Psoas muscle (tissue), 8 donors: ENCODE data around the gene RNF13. TPM values are rescaled to one million over a fixed set of nuclear protein-coding genes. Genes with fewer than 3 reads are reported as not detected.

Experiments
- ATAC-seq, 4 donors: fragments of 200-7000 bp; cut with Tn5 transposase; one replicate each; pipeline ENCODE4 v1.9.1; 2020; ENCODE audit warnings: moderate library complexity in 3 of 4, mild to moderate bottlenecking in 2 of 4
- DNase-seq, 2 donors: peaks; one replicate each; pipeline ENCODE4 v3.0.0-alpha.2; 2020
- H3K27ac ChIP-seq: fragments of 200-600 bp; one replicate; pipeline ENCODE4 v1.8.0; 2022
- H3K27me3 ChIP-seq, 3 donors: fragments of 200-600 bp in 1 of 3; one replicate each; pipeline versions ENCODE4 v1.6.1 to v1.8.0; 2013 to 2022; ENCODE audit warnings: low read length in 2 of 3, mild to moderate bottlenecking in 2 of 3, moderate library complexity in 1 of 3; ENCODE audit not compliant: insufficient read depth in 3 of 3
- H3K36me3 ChIP-seq, 2 donors: fragments of 200-600 bp in 1 of 2; one replicate each; pipeline versions ENCODE4 v1.6.1 to v1.8.0; 2013 to 2022; ENCODE audit warnings: low read depth in 1 of 2, mild to moderate bottlenecking in 1 of 2, moderate library complexity in 1 of 2; ENCODE audit not compliant: insufficient read depth in 1 of 2
- H3K4me1 ChIP-seq: fragments of 200-600 bp; one replicate; pipeline ENCODE4 v1.8.0; 2022
- H3K4me3 ChIP-seq: fragments of 200-600 bp; one replicate; pipeline ENCODE4 v1.8.0; 2022; ENCODE audit warnings: mild to moderate bottlenecking
- H3K9me3 ChIP-seq: fragments of 200-600 bp; one replicate; pipeline ENCODE4 v1.8.0; 2022
- WGBS, 3 donors: extraction: QIAGEN DNeasy Blood & Tissue Kit; methylation state at CpG; one replicate each; pipeline versions ENCODE4 v1.1.6 to v1.1.7; 2013; 5-methylcytosine and 5-hydroxymethylcytosine counted together
- intact Hi-C, 2 donors: fragments of 100-400 bp; cut with DNase I; formaldehyde crosslinking; loops; one replicate each; pipeline versions ENCODE4 v1.11.0 to v1.14.2; 2022
- polyA plus RNA-seq, 3 donors: library from polyadenylated mRNA; stranded (reverse); fragments of 200-250 nt; gene quantifications; one replicate each; pipeline ENCODE4 v1.2.3, GENCODE V29; 2013
- total RNA-seq, 4 donors: library from RNA; stranded (reverse); fragmentation: NEBNext Ultra II Directional in 2 of 4; extraction: Animal tissue kit (Norgen Biotek cat#: 25700) in 2 of 4; gene quantifications; one replicate each; pipeline versions ENCODE4 v1.2.1 to v1.2.4, GENCODE V29; 2021 to 2023
- TF ChIP-seq, protein P1 (sequence below): fragments of 200-600 bp; IDR thresholded peaks from one replicate; pipeline ENCODE4 v1.8.0; 2022; ENCODE audit warnings: antibody characterized with exemption
- donor health status: healthy with polysubstance abuse.
- donor health status: DM: no; HTN: no; CAD: no; lungs with moderate emphysema.
- donor health status: Bipolar disorder and iron deficiency.
- donor health status: healthy.
- donor health status: DM: yes; HTN: yes; CAD: no.
- donor health status: DM: no; HTN: no; CAD: no.
- donor health status: DM: no; HTN: no; CAD: no.
- donor health status: DM: yes; HTN: yes; CAD: no.

The RNF13 gene
- total and polyA plus RNA-seq, 7 donors = 21.7 to 51.0 (median 41.6) TPM

DNA sequence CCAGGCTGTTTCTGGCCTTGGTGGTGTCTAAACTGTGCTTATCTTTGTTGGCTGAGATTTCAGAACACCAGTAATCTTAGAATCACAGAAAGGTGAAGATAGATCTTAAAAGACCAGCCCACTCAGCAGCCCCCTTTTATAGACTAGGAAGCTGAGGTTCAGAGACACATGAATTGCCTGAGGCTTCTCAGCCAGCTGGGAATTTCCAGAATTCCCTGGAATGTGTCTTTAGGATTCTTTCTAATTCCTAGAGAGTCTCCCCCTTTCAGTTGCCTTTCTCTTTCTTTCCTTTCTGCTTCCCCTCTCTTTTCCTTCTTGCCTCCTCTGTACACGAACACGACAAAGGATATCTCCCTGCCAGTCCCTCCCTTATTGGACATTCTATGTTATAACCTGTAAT, 40.2 kb upstream of the RNF13 start:
- no peak for ATAC-seq
- Histone ChIP-seq H3K4me3 (no peak overlapping the region), H3K27ac (no peak overlapping the region), H3K27me3 (peaks cover 0 to 3% (median 0%) of the 10 kb centered on the region in 3 donors), H3K4me1 (no peaks in the 10 kb centered on the region), H3K36me3 (no peaks in the 10 kb centered on the region), H3K9me3 (no peaks in the 10 kb centered on the region)
- WGBS, 3 donors = 86 to 93% (median 91%) methylated on average over 2 of the region's 2 CpGs
- intact Hi-C loops = loop anchor here in 1 of 2 donors (5.0 kb wide), 2 partner anchors 246 to 276 kb away; no protein-coding TSS in a partner anchor
- no peak for DNase-seq
- TF ChIP-seq, protein P1, sequence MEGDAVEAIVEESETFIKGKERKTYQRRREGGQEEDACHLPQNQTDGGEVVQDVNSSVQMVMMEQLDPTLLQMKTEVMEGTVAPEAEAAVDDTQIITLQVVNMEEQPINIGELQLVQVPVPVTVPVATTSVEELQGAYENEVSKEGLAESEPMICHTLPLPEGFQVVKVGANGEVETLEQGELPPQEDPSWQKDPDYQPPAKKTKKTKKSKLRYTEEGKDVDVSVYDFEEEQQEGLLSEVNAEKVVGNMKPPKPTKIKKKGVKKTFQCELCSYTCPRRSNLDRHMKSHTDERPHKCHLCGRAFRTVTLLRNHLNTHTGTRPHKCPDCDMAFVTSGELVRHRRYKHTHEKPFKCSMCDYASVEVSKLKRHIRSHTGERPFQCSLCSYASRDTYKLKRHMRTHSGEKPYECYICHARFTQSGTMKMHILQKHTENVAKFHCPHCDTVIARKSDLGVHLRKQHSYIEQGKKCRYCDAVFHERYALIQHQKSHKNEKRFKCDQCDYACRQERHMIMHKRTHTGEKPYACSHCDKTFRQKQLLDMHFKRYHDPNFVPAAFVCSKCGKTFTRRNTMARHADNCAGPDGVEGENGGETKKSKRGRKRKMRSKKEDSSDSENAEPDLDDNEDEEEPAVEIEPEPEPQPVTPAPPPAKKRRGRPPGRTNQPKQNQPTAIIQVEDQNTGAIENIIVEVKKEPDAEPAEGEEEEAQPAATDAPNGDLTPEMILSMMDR = no peak

DNA sequence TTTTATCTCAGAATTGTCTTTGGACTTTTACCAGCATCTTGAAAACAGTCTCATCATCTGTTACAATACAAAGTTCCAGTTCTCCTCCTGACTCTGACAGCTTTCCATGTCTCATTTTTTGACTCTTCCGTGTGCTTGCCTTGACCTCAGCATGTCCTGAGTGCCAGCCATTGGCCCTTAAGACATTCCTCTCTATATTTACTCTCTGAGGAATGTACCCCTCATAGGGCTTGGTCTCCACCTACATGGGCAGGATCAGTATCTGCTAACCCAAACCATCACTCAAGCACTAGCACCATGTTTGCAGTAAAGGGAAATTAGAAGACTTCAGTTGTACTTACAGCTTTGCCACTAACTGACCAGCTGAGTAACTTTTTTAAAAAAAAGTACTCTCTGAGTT, 36.8 kb upstream of the RNF13 start:
- H3K4me3 ChIP-seq = no peak overlapping the region
- H3K27me3 ChIP-seq = no peaks in the 10 kb centered on the region
- H3K9me3 ChIP-seq = no peaks in the 10 kb centered on the region
- 46 to 53% (median 53%) methylated on average over 1 of the region's 1 CpG for WGBS, 3 donors
- no peak for ATAC-seq
- intact Hi-C loops = no loop called here
- no peak overlapping the region for H3K27ac ChIP-seq
- TF ChIP-seq, protein P1 = no peak
- H3K36me3 ChIP-seq = no peaks in the 10 kb centered on the region
- no peaks in the 10 kb centered on the region for H3K4me1 ChIP-seq
- DNase-seq = no peak

DNA sequence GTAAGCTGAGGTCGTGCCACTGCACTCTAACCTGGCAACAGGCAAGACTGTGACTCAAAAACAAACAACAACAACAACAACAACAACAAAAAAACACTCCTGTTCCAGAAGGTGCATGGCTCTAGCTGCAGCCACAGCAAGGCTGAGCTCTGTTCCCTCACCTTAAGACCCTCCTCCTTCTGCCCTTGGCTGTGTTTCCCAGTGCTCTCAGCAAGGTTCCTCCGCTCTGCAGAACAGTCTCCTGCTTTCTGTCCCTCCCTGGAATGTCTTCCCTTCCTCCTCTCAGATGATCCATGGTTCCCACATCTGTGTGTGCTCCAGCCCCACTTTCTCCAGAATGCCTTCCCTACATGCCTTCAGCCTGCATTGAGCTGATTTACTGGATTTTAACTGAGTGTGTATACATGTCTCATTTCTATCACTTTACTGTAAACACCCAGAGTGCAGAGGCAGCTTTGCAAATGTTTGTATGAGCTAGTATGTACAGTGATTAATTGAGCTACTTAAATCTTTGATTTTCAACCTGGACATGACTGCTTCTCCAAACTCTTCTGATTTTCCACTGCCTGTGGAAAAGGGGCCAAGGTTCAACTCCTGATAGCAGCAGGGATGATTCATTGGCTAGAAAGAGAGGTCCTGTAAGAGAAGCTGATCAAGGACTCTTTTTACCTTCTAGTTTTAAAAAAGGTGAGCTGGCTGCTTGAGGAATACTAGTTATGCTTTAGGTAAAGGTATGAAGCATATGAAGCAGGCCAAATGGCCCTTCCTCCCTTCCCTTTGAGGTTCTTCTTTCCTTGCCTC, 35.4 kb upstream of the RNF13 start:
- no peak for ATAC-seq
- Histone ChIP-seq H3K9me3 (no peaks in the 10 kb centered on the region), H3K27me3 (no peaks in the 10 kb centered on the region), H3K4me3 (no peak overlapping the region), H3K36me3 (no peaks in the 10 kb centered on the region), H3K4me1 (no peaks in the 10 kb centered on the region), H3K27ac (no peak overlapping the region)
- DNase-seq = no peak
- 64 to 83% (median 83%) methylated on average over 2 of the region's 2 CpGs for WGBS, 3 donors
- intact Hi-C loops = no loop called here
- TF ChIP-seq, protein P1 = no peak

DNA sequence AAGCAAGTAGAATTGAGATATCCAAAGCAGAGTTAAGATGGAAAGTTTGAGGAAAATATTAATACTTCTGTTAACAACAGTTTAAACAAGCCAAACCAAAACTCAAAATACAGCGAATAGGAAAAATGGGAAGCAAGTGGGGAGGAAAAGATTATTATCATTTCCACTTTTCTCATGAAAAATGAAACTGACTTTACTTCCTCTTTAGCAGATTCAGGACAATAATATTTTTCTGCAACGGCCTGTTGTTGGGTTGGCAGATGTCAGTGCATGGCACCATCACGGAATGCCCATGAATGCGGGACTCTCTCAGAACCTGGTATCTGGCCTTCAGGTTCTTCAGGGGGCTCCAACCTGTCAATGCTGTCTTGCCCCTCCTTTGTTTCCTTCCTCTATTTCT, 31.8 kb upstream of the RNF13 start:
- Histone ChIP-seq H3K27ac (no peak overlapping the region), H3K4me1 (no peaks in the 10 kb centered on the region), H3K9me3 (no peaks in the 10 kb centered on the region), H3K4me3 (no peak overlapping the region), H3K27me3 (no peaks in the 10 kb centered on the region), H3K36me3 (no peaks in the 10 kb centered on the region)
- intact Hi-C loops = no loop called here
- TF ChIP-seq, protein P1 = no peak
- 73 to 80% (median 79%) methylated on average over 4 of the region's 4 CpGs for WGBS, 3 donors
- no peak for ATAC-seq
- DNase-seq = no peak
